ENCODE measurements around the gene MSMP. TPM values are rescaled to one million over a fixed set of nuclear protein-coding genes. Genes with fewer than 3 reads are reported as not detected.

MSMP gene
- total RNA-seq, 1 experiment from 2014 or later = not detected

DNA sequence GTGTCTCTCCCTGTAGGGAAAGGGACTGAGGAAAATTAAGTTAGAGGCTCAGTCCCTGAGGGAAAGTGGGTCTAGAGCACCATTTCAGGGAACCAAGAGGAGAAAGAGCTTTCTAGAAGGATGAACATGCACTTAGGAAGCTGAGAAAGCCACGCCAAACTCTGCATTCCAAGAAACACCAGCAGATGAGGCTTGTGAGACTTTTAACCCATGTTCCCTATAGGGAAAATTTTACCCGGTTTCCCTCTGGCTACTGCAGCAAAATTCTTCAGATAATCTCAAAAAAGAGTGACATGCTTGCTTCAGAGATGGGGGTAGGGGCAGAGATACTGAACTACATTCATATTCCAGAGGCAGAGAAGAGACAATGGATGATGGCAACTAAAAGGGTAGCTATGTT lies 30.6 kb downstream of the MSMP start:
- DNase-seq (ENCODE audit: low read depth) = no peak

DNA sequence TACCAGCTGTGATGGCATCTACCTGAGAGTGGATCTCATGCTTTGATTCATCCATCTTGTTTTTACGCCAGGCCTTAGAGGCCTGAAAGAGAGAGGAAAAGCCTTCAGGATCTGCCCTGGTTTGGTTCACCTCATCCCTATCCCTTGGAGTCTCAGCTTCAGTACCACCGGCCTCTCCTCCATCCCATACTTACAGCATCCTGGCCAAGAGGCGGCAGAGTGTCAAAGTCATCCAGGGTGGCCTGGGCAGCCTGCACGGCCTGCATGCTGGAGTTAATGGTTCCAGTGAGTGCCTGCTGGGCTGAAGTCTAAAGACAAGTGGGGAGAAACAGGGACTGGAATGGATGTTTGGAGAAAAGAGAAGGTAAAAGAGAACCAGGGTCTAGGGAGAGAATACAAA lies 34.5 kb downstream of the MSMP start:
- no peak for DNase-seq (ENCODE audit: low read depth)

- DNase-seq (ENCODE audit: low read depth) = peak; percentile 15
These were observed 35.2 kb downstream of the MSMP start for GRCh38 chr9:35718721-35719511.

GRCh38 chr9:35717132-35717870 lies 36.8 kb downstream of the MSMP start:
- DNase-seq (ENCODE audit: low read depth) = no peak

DNA sequence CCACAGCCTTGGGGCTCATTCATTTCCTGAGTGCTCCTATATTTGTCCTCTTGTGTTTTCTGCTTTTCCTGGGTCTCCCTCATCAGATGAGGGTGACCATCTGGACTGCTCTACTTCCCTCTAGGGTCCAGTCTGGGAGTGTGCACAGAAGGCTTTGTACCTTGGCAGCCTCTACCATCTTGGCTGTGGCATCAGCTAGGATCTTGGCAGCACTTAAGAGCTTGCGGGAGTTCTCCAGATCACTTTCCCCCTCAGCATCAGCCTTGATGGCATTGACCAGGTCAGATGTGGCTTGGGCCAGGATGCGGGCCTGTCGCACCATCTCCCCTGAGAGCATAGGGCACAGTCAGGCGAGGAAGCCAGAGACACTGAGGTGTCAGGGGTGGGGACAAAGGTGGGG lies 37.8 kb downstream of the MSMP start:
- peak; percentile 30 for DNase-seq (ENCODE audit: low read depth)

- no peak for DNase-seq (ENCODE audit: low read depth)
These were observed 39.4 kb downstream of the MSMP start for GRCh38 chr9:35714579-35715252.

GRCh38 chr9:35714123-35714522 lies 40.0 kb downstream of the MSMP start:
- DNase-seq (ENCODE audit: low read depth) = no peak

- DNase-seq (ENCODE audit: low read depth) = no peak
These were observed 40.5 kb downstream of the MSMP start for GRCh38 chr9:35713578-35713977.

GRCh38 chr9:35712762-35713400 lies 41.2 kb downstream of the MSMP start:
- no peak for DNase-seq (ENCODE audit: low read depth)

DNA sequence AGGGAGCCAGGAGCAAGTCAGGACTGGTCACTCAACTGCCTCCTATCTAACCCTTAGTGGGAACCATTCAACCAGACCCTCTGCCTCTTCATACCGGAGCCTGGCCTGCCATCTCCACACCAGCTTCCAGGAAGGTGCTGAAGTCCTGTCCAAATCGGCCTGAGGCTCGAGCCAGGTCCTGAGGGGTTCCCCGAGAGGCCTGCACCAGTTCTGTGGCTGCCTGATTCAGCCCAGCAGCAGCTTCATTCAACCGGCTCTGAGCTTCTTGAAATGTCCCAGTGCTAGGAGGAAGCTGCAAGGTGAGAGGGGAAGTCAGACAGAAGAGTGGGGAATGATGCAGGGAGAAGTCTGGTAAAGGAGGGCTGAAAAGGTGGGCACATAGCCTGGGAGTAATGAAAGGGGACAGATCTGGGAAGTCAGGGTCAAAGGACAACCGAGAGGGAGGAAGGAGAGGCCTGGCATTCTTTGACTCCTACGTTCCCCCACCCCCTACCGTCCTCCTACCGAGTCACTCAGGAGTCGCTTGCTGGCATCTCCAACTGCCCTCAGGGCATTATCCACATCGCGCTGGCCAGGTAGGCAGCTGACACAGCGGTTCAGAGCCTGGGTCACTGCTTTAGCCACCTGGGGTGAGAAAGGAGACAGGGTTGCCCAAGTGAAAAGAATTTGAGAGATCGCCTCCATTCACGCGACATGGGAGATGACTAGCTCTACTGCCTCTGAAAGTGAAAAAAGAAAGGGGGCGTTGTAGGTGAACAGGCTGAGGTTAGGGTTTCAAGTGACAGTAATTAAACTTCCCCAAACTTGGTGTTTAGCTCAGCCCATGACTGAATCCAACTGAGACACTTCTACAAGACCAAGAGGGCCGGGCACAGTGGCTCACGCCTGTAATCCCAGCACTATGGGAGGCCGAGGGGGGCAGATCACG lies 42.3 kb downstream of the MSMP start:
- DNase-seq (ENCODE audit: low read depth) = no peak

GRCh38 chr9:35710818-35711500 lies 43.1 kb downstream of the MSMP start:
- no peak for DNase-seq (ENCODE audit: low read depth)

GRCh38 chr9:35708146-35708545 lies 45.9 kb downstream of the MSMP start:
- DNase-seq (ENCODE audit: low read depth) = no peak

- DNase-seq (ENCODE audit: low read depth) = no peak
These were observed 47.1 kb downstream of the MSMP start for GRCh38 chr9:35706951-35707350.

GRCh38 chr9:35705836-35706430 lies 48.1 kb downstream of the MSMP start:
- no peak for DNase-seq (ENCODE audit: low read depth)

GRCh38 chr9:35705372-35705771 lies 48.7 kb downstream of the MSMP start:
- no peak for DNase-seq (ENCODE audit: low read depth)

DNA sequence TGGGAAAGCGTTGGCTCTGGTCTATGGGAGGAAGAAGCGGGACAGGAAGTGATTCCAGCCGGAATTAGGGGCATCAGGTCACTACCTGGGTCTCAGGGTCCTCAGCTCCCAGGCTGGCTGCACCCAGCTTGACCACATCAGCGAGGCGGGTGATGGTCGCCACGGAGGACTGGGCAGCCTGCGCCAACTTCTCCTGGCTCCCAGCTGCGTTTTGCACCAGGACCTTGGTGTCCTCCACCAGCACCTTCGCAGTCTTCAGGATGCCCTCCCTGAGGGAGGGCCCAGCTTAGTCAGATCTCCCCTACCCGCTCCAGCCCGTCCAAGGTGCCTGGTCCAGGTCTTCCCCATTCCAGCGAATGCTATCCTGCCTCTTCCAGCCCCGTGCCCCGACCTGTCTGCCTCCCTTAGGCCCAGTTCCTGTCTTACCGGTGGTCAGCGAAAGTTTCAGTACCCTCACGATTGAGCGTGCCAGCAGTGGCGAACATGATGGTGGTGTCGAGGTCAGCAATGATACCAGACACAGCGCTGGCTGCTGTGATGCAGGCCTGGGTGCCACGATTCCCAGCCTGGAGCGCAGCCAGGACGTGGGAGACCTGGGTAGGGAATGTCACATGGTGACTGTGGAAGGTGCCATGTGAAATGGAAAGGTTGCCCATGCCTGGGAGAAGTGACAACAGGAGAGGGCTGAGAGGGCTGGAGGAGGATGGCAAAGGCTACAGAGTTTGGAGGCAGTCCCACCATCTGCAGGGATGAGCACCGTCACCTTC lies 50.0 kb downstream of the MSMP start:
- DNase-seq (ENCODE audit: low read depth) = no peak
